IMR-90 (cell line): ENCODE results near the gene NUCB1. TPM values are rescaled to one million over a fixed set of nuclear protein-coding genes. Genes with fewer than 3 reads are reported as not detected.

ENCODE experiments used
- ATAC-seq: fragments of 200-7000 bp; cut with Tn5 transposase; 2 replicates; pipeline ENCODE4 v1.9.1; 2020; ENCODE audit warnings: low read depth, mild to moderate bottlenecking, moderate library complexity
- BruUV-seq: library from RNA; stranded (reverse); fragments of 400-500 nt; replicated peaks from 2 replicates; lab custom pipeline; 2021; lab: Mats Ljungman, UMichigan
- CTCF ChIA-PET: fragments of 300-600 bp; formaldehyde crosslinking; extraction: SDS; loops from one replicate; lab custom pipeline; 2021; ENCODE audit warnings: antibody characterized with exemption; lab: Yijun Ruan, JAX
- POLR2A ChIA-PET: fragments of 300-600 bp; sonication (Branson Sonifier 250); formaldehyde crosslinking; loops from one replicate; lab custom pipeline; 2022; ENCODE audit warnings: antibody characterized with exemption; ENCODE audit not compliant: unreplicated experiment; lab: Charles Lee
- DNase-seq: peaks from one replicate; pipeline ENCODE4 v3.0.0; 2013
- H2AFZ ChIP-seq: replicated peaks from 2 replicates; pipeline ENCODE3; 2013; ENCODE audit warnings: low read length, mild to moderate bottlenecking; ENCODE audit not compliant: poor library complexity
- H2AK5ac ChIP-seq: 2 replicates; pipeline ENCODE4 v1.6.1; 2013; ENCODE audit warnings: low read depth, low read length, inconsistent platforms
- H2AK9ac ChIP-seq: replicated peaks from 2 replicates; pipeline ENCODE3; 2013; ENCODE audit warnings: mild to moderate bottlenecking, low read depth, low read length, moderate library complexity; ENCODE audit not compliant: poor library complexity
- H2BK120ac ChIP-seq: 2 replicates; pipeline ENCODE4 v1.6.1; 2013; ENCODE audit warnings: low read depth, low read length, inconsistent platforms
- H2BK15ac ChIP-seq: 3 replicates; pipeline ENCODE4 v1.6.1; 2013; ENCODE audit warnings: low read depth, low read length, inconsistent platforms
- H2BK20ac ChIP-seq: 2 replicates; pipeline ENCODE4 v1.6.1; 2013; ENCODE audit warnings: low read depth, mild to moderate bottlenecking, inconsistent platforms, low read length, moderate library complexity
- H2BK5ac ChIP-seq: 2 replicates; pipeline ENCODE4 v1.6.1; 2013; ENCODE audit warnings: mild to moderate bottlenecking, low read depth, low read length, inconsistent platforms; ENCODE audit not compliant: poor library complexity, severe bottlenecking
- H3K14ac ChIP-seq: replicated peaks from 2 replicates; pipeline ENCODE4 v1.6.1; 2013; ENCODE audit warnings: low read depth, low read length, inconsistent platforms
- H3K18ac ChIP-seq: 2 replicates; pipeline ENCODE4 v1.6.1; 2013; ENCODE audit warnings: low read depth, low read length, control low read depth
- H3K23ac ChIP-seq: 2 replicates; pipeline ENCODE4 v1.6.1; 2013; ENCODE audit warnings: low read depth, low read length, inconsistent platforms
- H3K27ac ChIP-seq: 2 replicates; pipeline ENCODE4 v1.5.1; 2013; ENCODE audit warnings: mild to moderate bottlenecking, control low read depth, low read length; ENCODE audit not compliant: insufficient read depth
- H3K27me3 ChIP-seq: 2 replicates; pipeline ENCODE4 v1.6.1; 2013; ENCODE audit warnings: low read length; ENCODE audit not compliant: control insufficient read depth, insufficient read depth
- H3K36me3 ChIP-seq: 2 replicates; pipeline ENCODE4 v1.6.1; 2013; ENCODE audit warnings: low read length, mixed read lengths; ENCODE audit not compliant: control insufficient read depth, insufficient read depth
- H3K4ac ChIP-seq: 2 replicates; pipeline ENCODE4 v1.6.1; 2013; ENCODE audit warnings: low read depth, low read length, inconsistent platforms
- H3K4me1 ChIP-seq: 2 replicates; pipeline ENCODE4 v1.6.1; 2013; ENCODE audit warnings: low read length, mixed read lengths; ENCODE audit not compliant: control insufficient read depth, insufficient read depth
- H3K4me2 ChIP-seq: 2 replicates; pipeline ENCODE4 v1.6.1; 2013; ENCODE audit warnings: low read depth, mild to moderate bottlenecking, control low read depth, low read length, moderate library complexity
- H3K4me3 ChIP-seq: 2 replicates; pipeline ENCODE4 v1.5.1; 2013; ENCODE audit warnings: low read depth, mild to moderate bottlenecking, control low read depth, low read length, moderate library complexity; ENCODE audit not compliant: insufficient read depth
- H3K56ac ChIP-seq: 2 replicates; pipeline ENCODE4 v1.6.1; 2013; ENCODE audit warnings: low read length, inconsistent platforms; ENCODE audit not compliant: insufficient read depth; ENCODE audit errors: extremely low read depth
- H3K79me1 ChIP-seq, 2 experiments: 2 replicates each; pipeline ENCODE4 v1.6.1; 2013; ENCODE audit warnings: low read length in 2 of 2, inconsistent platforms in 1 of 2, low read depth in 1 of 2
- H3K9ac ChIP-seq: 2 replicates; pipeline ENCODE4 v1.6.1; 2013; ENCODE audit warnings: low read depth, low read length, control low read depth
- H3K9me1 ChIP-seq: 2 replicates; pipeline ENCODE4 v1.6.1; 2013; ENCODE audit warnings: low read length, inconsistent platforms; ENCODE audit not compliant: insufficient read depth
- H3K9me3 ChIP-seq: 2 replicates; pipeline ENCODE4 v1.6.1; 2013; ENCODE audit warnings: low read length; ENCODE audit not compliant: control insufficient read depth, insufficient read depth
- H4K20me1 ChIP-seq: 2 replicates; pipeline ENCODE4 v1.6.1; 2013; ENCODE audit warnings: low read length, inconsistent platforms; ENCODE audit not compliant: insufficient read depth
- H4K5ac ChIP-seq: 2 replicates; pipeline ENCODE4 v1.6.1; 2013; ENCODE audit warnings: mild to moderate bottlenecking, low read depth, low read length, control low read depth
- H4K8ac ChIP-seq, 2 experiments: 2 replicates each; pipeline ENCODE4 v1.6.1; 2013; ENCODE audit warnings: low read depth in 2 of 2, low read length in 2 of 2, control low read depth in 1 of 2, inconsistent platforms in 1 of 2
- H4K91ac ChIP-seq: 2 replicates; pipeline ENCODE4 v1.6.1; 2013; ENCODE audit warnings: low read depth, low read length, inconsistent platforms; ENCODE audit not compliant: insufficient read depth
- FOS ChIP-seq: fragments of 150-350 bp; IDR thresholded peaks from 2 replicates; pipeline ENCODE4 v1.6.1; 2016; ENCODE audit warnings: low read depth, low read length
- MAZ ChIP-seq: IDR thresholded peaks from 2 replicates; pipeline ENCODE4 v1.6.1; 2012; ENCODE audit warnings: low read depth, mild to moderate bottlenecking, low read length, improper control_type of control experiment, moderate library complexity, borderline replicate concordance
- NFE2L2 ChIP-seq: fragments of 150-350 bp; IDR thresholded peaks from 2 replicates; pipeline ENCODE4 v1.6.1; 2016; ENCODE audit warnings: low read depth, mild to moderate bottlenecking, low read length
- POLR2A ChIP-seq: IDR thresholded peaks from 2 replicates; pipeline ENCODE4 v1.6.1; 2012; ENCODE audit warnings: mild to moderate bottlenecking, low read depth, low read length
- WGBS, 2 experiments: methylation state at CpG; one replicate each; pipeline versions ENCODE4 v1.1.5 to v1.1.7; 2013; ENCODE audit warnings: missing lambda C conversion rate in 2 of 2; ENCODE audit not compliant: insufficient read length in 1 of 2; ENCODE audit errors: extremely low coverage in 2 of 2; 5-methylcytosine and 5-hydroxymethylcytosine counted together
- dilution Hi-C: fragments of 300-500 bp; cut with HindIII; formaldehyde crosslinking; loops from one replicate; pipeline ENCODE4 v1.14.3; 2018; ENCODE audit warnings: low sequenced_read_pairs; ENCODE audit not compliant: unreplicated experiment
- in situ Hi-C: fragments of 300-500 bp; cut with MboI; formaldehyde crosslinking; loops from 3 replicates; pipeline ENCODE4 v1.14.3; 2019; ENCODE audit warnings: low sequenced_read_pairs, inconsistent platforms, mixed read lengths
- intact Hi-C: fragments of 100-400 bp; cut with micrococcal nuclease; formaldehyde crosslinking; loops from 2 replicates; pipeline ENCODE4 v1.10.0; 2022
- polyA plus RNA-seq, 3 experiments: library from polyadenylated mRNA; depleted of rRNA; stranded (reverse); fragments of >200 nt; gene quantifications; 2 replicates each; pipeline ENCODE4 v1.2.3, GENCODE V29; 2012; ENCODE audit warnings: low replicate concordance in 1 of 3
- total RNA-seq: library from RNA; depleted of rRNA; stranded (reverse); fragments of >200 nt; gene quantifications from 2 replicates; pipeline ENCODE4 v1.2.3, GENCODE V29; 2012

The NUCB1 gene
- total and polyA plus RNA-seq, 2 of the 4 experiments (the other 2 are of a cell fraction), result 37.3 to 253 TPM

DNA sequence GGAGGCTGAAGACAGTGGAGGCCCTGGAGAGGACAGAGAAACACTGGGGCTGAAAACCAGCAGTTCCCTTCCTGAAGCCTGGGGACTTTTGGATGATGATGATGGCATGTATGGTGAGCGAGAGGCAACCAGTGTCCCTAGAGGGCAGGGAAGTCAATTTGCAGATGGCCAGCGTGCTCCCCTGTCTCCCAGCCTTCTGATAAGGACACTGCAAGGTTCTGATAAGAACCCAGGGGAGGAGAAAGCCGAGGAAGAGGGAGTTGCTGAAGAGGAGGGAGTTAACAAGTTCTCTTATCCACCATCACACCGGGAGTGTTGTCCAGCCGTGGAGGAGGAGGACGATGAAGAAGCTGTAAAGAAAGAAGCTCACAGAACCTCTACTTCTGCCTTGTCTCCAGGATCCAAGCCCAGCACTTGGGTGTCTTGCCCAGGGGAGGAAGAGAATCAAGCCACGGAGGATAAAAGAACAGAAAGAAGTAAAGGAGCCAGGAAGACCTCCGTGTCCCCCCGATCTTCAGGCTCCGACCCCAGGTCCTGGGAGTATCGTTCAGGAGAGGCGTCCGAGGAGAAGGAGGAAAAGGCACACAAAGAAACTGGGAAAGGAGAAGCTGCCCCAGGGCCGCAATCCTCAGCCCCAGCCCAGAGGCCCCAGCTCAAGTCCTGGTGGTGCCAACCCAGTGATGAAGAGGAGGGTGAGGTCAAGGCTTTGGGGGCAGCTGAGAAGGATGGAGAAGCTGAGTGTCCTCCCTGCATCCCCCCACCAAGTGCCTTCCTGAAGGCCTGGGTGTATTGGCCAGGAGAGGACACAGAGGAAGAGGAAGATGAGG, 26.4 kb upstream of the NUCB1 start:
- in situ Hi-C loops (no loop called here), dilution Hi-C loops (no loop called here), intact Hi-C loops (loop anchor here (2.0 kb wide), 1 partner anchor 91 kb away; the partner anchor contains the start of gene FTL)
- CTCF ChIA-PET, result no interaction called here
- Histone ChIP-seq H2BK15ac (peak overlapping the region; percentile 54; the same call in 2 of the 3 replicates), H3K18ac (peak overlapping the region; percentile 67), H2BK20ac (peak overlapping the region; percentile 60; the same call in 1 of the 2 replicates), H3K9me3 (no peaks in the 10 kb centered on the region), H4K20me1 (peaks cover 62% of the 10 kb centered on the region), H3K56ac (peak overlapping the region; percentile 98), H3K27ac (peak overlapping the region; percentile 92), H2BK5ac (peak overlapping the region; percentile 93), H4K8ac (peak overlapping the region; percentile 46 to 80), H3K36me3 (peaks cover 40% of the 10 kb centered on the region), H3K79me1 (peaks cover 0 to 63% of the 10 kb centered on the region in 2 experiments; a peak in 3 of 4 replicates), H4K91ac (peak overlapping the region; percentile 67), H3K14ac (peak overlapping the region; percentile 92), H2AK5ac (peak overlapping the region; percentile 92), H3K23ac (peak overlapping the region; percentile 99), H3K4me1 (peaks cover 9% of the 10 kb centered on the region), H3K4me3 (peak overlapping the region; percentile 71), H3K9me1 (peaks cover 3% of the 10 kb centered on the region; the same call in 1 of the 2 replicates), H2AK9ac (peak overlapping the region; percentile 96), H2BK120ac (peak overlapping the region; percentile 88), H3K9ac (peak overlapping the region; percentile 86), H4K5ac (peak overlapping the region; percentile 19; the same call in 1 of the 2 replicates), H3K4me2 (peak overlapping the region; percentile 99), H2AFZ (peak overlapping the region; percentile 39), H3K27me3 (no peaks in the 10 kb centered on the region), H3K4ac (peak overlapping the region; percentile 96)
- DNase-seq (no peak), ATAC-seq (no peak)
- 76% methylated on average over 7 of the region's 14 CpGs; no CpG with 5 or more reads in 1 of the 2 experiments for WGBS, 2 experiments
- TF ChIP-seq NFE2L2 (no peak), MAZ (0 out of 2 replicates have a peak, but pooled peaks have one; percentile 4), POLR2A (no peak), FOS (no peak)
- POLR2A ChIA-PET, result interaction anchor here (1.0 kb wide), 1 partner anchor 90 kb away, joined by 3 read pairs; no protein-coding TSS in a partner anchor
- TSS peak; percentile 92 for BruUV-seq
